Body of pancreas (tissue), 4 donors: ENCODE results near the gene GGT6.

Experiments
- CTCF ChIP-seq, 7 experiments: fragments of 450-650 bp in 4 of 7; fragments of 200-600 bp in 3 of 7; sonication (generic) in 3 of 7; IDR thresholded peaks; one replicate each; pipeline ENCODE4 v1.5.1; 2016 to 2019; ENCODE audit warnings: antibody characterized with exemption in 7 of 7
- POLR2A ChIP-seq, 3 donors: fragments of 450-650 bp; IDR thresholded peaks; one replicate each; pipeline ENCODE4 v1.6.1; 2016; ENCODE audit warnings: antibody characterized with exemption in 3 of 3, mild to moderate bottlenecking in 2 of 3

GRCh38 chr17:4610162-4610561, 49.8 kb upstream of the GGT6 start:
- TF ChIP-seq CTCF (IDR thresholded peaks at IDR 0.05) (no peak), POLR2A (IDR thresholded peaks at IDR 0.05) (no peak)
